ENCODE data around the gene NXNL1. TPM values are rescaled to one million over a fixed set of nuclear protein-coding genes. Genes with fewer than 3 reads are reported as not detected.
"Not testable (repeated sequence)": the region's sequence is repeated elsewhere in the genome, so short reads cannot be mapped to it uniquely, and the experiment has no call there.

Gene NXNL1, protein sequence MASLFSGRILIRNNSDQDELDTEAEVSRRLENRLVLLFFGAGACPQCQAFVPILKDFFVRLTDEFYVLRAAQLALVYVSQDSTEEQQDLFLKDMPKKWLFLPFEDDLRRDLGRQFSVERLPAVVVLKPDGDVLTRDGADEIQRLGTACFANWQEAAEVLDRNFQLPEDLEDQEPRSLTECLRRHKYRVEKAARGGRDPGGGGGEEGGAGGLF
- not detected in 2 replicates for total RNA-seq (2022)
- not detected for Bru-seq, nascent RNA
- BruChase-seq, experiment 1, labeled RNA remaining after a 6-hour chase, result percentile 22 among the genes with signal in this experiment
- BruChase-seq, experiment 2, labeled RNA remaining after a 2-hour chase, result not detected
- long read RNA-seq, partial matches to known transcripts, result 0 of 1 reads
- long read RNA-seq, other reads (novel, unspliced or antisense), result 1 of 1 reads

DNA sequence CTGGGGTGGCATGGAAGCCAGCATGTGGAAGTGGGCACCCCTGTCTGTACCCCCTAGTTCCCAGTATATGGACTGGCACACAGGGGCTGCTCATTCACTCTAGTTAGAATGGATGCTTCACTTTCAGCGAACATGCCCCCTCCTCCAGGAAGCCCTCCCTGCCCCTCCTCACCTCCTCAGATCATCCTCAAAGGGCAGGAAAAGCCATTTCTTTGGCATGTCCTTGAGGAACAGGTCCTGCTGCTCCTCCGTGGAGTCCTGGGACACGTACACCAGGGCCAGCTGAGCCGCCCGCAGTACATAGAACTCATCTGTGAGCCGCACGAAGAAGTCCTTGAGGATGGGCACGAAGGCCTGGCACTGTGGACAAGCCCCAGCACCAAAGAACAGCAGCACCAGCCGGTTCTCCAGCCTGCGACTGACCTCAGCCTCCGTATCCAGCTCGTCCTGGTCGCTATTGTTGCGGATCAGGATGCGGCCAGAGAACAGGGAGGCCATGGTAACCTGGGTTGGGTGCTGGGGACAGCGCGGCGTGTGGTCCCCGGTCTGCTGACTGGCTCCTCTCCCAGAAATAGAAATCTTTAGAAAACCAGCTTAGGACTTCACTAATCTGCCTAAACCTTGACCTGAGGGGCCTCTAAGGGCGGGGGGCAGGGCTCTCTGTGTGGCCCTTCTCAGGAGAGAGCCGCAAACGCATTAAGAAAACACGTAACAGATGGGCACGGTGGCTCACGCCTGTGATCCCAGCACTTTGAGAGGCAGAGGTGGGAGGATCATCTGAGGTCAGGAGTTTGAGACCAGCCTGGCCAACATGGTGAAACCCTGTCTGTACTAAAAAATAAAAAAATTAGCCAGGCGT lies at the start of gene NXNL1:
NXNL1 (minus strand) TSS at position 555 of the 859 bp plus-strand sequence; CDS start at position 498, 57 bp downstream.
- no peaks in the 10 kb centered on the region for H3K9me3 Mint-ChIP-seq (ENCODE audit: unreplicated experiment)
- H3K4me1 Mint-ChIP-seq (ENCODE audit: insufficient read depth, unreplicated experiment), result peaks cover 2% of the 10 kb centered on the region
- ChIA-PET POLR2A (interaction anchor here (0.6 to 1.0 kb wide), 3 partner anchors 23 to 177 kb away, joined by 3 read pairs; no protein-coding TSS in a partner anchor), CTCF (interaction anchor here (0.5 to 1.3 kb wide), 6 partner anchors 10 to 306 kb away, joined by 3 to 9 read pairs (median 3); no protein-coding TSS in a partner anchor)
- TF ChIP-seq CTCF (IDR thresholded peaks at IDR 0.05; ENCODE audit: unreplicated experiment), result no peak
- no peak within 1 kb of the TSS for H3K4me3 Mint-ChIP-seq (ENCODE audit: unreplicated experiment)
- no peak within 1 kb of the TSS for H3K27ac Mint-ChIP-seq (ENCODE audit: low read depth, unreplicated experiment)
- DNase-seq (ENCODE audit: unreplicated experiment), result no peak
- intact Hi-C loops (cut with micrococcal nuclease), result loop anchor here (10.0 kb wide), 2 partner anchors 394 to 396 kb away; partner anchors contain the start of gene RPL18A
- no TSS peak for BruUV-seq (replicated peaks)
- H3K27me3 Mint-ChIP-seq (ENCODE audit: insufficient read depth, unreplicated experiment), result no peaks in the 10 kb centered on the region
- no peaks in the 10 kb centered on the region for H3K36me3 Mint-ChIP-seq (ENCODE audit: insufficient read depth, unreplicated experiment)

DNA sequence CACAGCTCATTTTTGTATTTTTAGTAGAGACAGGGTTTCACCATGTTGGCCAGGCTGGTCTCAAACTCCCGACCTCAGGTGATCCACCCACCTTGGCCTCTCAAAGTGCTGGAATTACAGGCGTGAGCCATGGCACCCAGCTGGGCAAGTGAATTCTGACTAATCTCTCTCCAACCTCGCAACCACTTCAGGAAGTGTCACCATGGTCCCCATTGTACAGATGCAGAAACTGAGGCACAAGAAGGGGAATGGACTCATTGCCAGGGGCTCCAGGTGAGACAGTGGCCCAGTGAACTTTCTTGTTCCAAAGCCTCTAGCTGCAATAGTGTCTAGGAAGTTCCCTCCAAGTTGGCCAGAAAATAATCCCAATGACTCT lies 47.8 kb upstream of the NXNL1 start:
- peak overlapping the region; percentile 57 for H3K4me3 Mint-ChIP-seq (ENCODE audit: unreplicated experiment)
- H3K27ac Mint-ChIP-seq (ENCODE audit: low read depth, unreplicated experiment), result peak overlapping the region; percentile 92
- intact Hi-C loops (cut with micrococcal nuclease); H3K9me3 Mint-ChIP-seq (ENCODE audit: unreplicated experiment); H3K27me3 Mint-ChIP-seq (ENCODE audit: insufficient read depth, unreplicated experiment); BruUV-seq (replicated peaks): not testable (repeated sequence)
- H3K4me1 Mint-ChIP-seq (ENCODE audit: insufficient read depth, unreplicated experiment), result peaks cover 16% of the 10 kb centered on the region
- peaks cover 39% of the 10 kb centered on the region for H3K36me3 Mint-ChIP-seq (ENCODE audit: insufficient read depth, unreplicated experiment)
- ChIA-PET POLR2A (interaction anchor here (1.0 to 3.7 kb wide), 2 partner anchors 8 to 425 kb away, joined by 4 to 11 read pairs; partner anchors contain the start of gene CCDC124), CTCF (interaction anchor here (0.7 to 1.8 kb wide), 5 partner anchors 11 to 117 kb away, joined by 3 to 8 read pairs (median 3); no protein-coding TSS in a partner anchor)
- DNase-seq (ENCODE audit: unreplicated experiment), result peak; percentile 46

- no peaks in the 10 kb centered on the region for H3K9me3 Mint-ChIP-seq (ENCODE audit: unreplicated experiment)
- intact Hi-C loops (cut with micrococcal nuclease), result no loop called here
- H3K4me1 Mint-ChIP-seq (ENCODE audit: insufficient read depth, unreplicated experiment), result peaks cover 7% of the 10 kb centered on the region
- CTCF ChIA-PET, result interaction anchor here (0.9 to 3.0 kb wide), 2 partner anchors 10 to 260 kb away, joined by 4 to 16 read pairs; no protein-coding TSS in a partner anchor
- H3K27ac Mint-ChIP-seq (ENCODE audit: low read depth, unreplicated experiment), result no peak overlapping the region
- no peak for TF ChIP-seq CTCF (IDR thresholded peaks at IDR 0.05; ENCODE audit: unreplicated experiment)
- POLR2A ChIA-PET, result no interaction called here
- BruUV-seq (replicated peaks), result no TSS peak
- no peak overlapping the region for H3K4me3 Mint-ChIP-seq (ENCODE audit: unreplicated experiment)
- H3K27me3 Mint-ChIP-seq (ENCODE audit: insufficient read depth, unreplicated experiment), result no peaks in the 10 kb centered on the region
- no peak for DNase-seq (ENCODE audit: unreplicated experiment)
- peaks cover 41% of the 10 kb centered on the region for H3K36me3 Mint-ChIP-seq (ENCODE audit: insufficient read depth, unreplicated experiment)
Measured at GRCh38 chr19:17506745-17507144, 46.0 kb upstream of the NXNL1 start.

DNA sequence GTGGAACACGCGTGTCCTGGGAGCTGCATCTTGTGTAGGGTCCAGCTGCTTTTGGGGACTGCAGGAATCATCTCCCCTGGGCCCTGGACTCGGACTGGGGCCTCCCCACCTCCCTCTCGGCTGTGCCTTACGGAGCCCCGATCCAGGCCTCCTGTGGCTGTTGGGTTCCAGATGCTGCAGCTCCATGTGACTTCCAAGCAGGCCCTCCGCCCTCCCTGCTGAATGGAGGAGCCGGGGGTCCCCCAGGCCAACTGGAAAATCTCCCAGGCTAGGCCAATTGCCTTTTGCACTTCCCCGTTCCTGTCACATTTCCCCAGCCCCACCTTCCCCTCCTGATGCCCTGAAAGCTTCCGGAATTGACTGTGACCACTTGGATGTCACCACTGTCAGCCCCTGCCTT lies 44.5 kb upstream of the NXNL1 start:
- intact Hi-C loops (cut with micrococcal nuclease), result no loop called here
- BruUV-seq (replicated peaks), result no TSS peak
- CTCF ChIA-PET, result interaction anchor here (0.6 to 3.0 kb wide), 2 partner anchors 9 to 52 kb away, joined by 3 to 16 read pairs; no protein-coding TSS in a partner anchor
- Mint-ChIP-seq H3K4me1 (ENCODE audit: insufficient read depth, unreplicated experiment) (peaks cover 7% of the 10 kb centered on the region), H3K36me3 (ENCODE audit: insufficient read depth, unreplicated experiment) (peaks cover 47% of the 10 kb centered on the region), H3K4me3 (ENCODE audit: unreplicated experiment) (no peak overlapping the region), H3K9me3 (ENCODE audit: unreplicated experiment) (no peaks in the 10 kb centered on the region), H3K27me3 (ENCODE audit: insufficient read depth, unreplicated experiment) (no peaks in the 10 kb centered on the region), H3K27ac (ENCODE audit: low read depth, unreplicated experiment) (peak overlapping the region; percentile 54)
- no peak for DNase-seq (ENCODE audit: unreplicated experiment)
- POLR2A ChIA-PET, result interaction anchor here (0.6 to 0.9 kb wide), 3 partner anchors 10 to 633 kb away, joined by 3 read pairs; no protein-coding TSS in a partner anchor
- TF ChIP-seq CTCF (IDR thresholded peaks at IDR 0.05; ENCODE audit: unreplicated experiment), result no peak
